GM23338 (cell line): ENCODE measurements around the gene TRAF4.

Experiments used
- CREB1 ChIP-seq: fragments of 250-450 bp; sonication (Bioruptor Pico); IDR thresholded peaks from 2 replicates; pipeline ENCODE4 v1.5.0; 2020; ENCODE audit warnings: low read depth, mild to moderate bottlenecking, moderate library complexity
- CTCF ChIP-seq, 2 experiments: fragments of 200-600 bp in 1 of 2; sonication (generic) in 1 of 2; conservative IDR thresholded peaks; 2 replicates each; pipeline versions ENCODE4 v1.5.1 to v1.6.1; 2016 to 2017; ENCODE audit warnings: antibody characterized with exemption in 2 of 2, low read depth in 2 of 2, mild to moderate bottlenecking in 2 of 2, moderate library complexity in 1 of 2
- ETS1 ChIP-seq: IDR thresholded peaks from 2 replicates; pipeline ENCODE4 v1.6.1; 2016; ENCODE audit warnings: antibody characterized with exemption
- EZH2 ChIP-seq: fragments of 200-600 bp; sonication (generic); IDR thresholded peaks from one replicate; pipeline ENCODE4 v1.8.0; 2017; ENCODE audit warnings: antibody characterized with exemption, mild to moderate bottlenecking, low read depth; ENCODE audit not compliant: unreplicated experiment
- EZH2phosphoT487 ChIP-seq: fragments of 200-600 bp; sonication (generic); IDR thresholded peaks from one replicate; pipeline ENCODE4 v1.8.1; 2018; ENCODE audit warnings: antibody characterized with exemption; ENCODE audit not compliant: unreplicated experiment
- JUNB ChIP-seq: IDR thresholded peaks from one replicate; pipeline ENCODE4 v1.6.1; 2016; ENCODE audit warnings: antibody characterized with exemption; ENCODE audit not compliant: unreplicated experiment
- NANOG ChIP-seq: IDR thresholded peaks from 2 replicates; pipeline ENCODE4 v1.6.1; 2016; ENCODE audit warnings: antibody characterized with exemption, borderline replicate concordance
- POLR2AphosphoS5 ChIP-seq: IDR thresholded peaks from 2 replicates; pipeline ENCODE4 v1.6.1; 2016; ENCODE audit warnings: antibody characterized with exemption, low read depth
- REST ChIP-seq: IDR thresholded peaks from one replicate; pipeline ENCODE4 v1.6.1; 2018; ENCODE audit warnings: antibody characterized with exemption; ENCODE audit not compliant: unreplicated experiment
- ZNF114 ChIP-seq: fragments of 250-450 bp; sonication (Bioruptor Pico); IDR thresholded peaks from 2 replicates; pipeline ENCODE4 v1.5.0; 2020; ENCODE audit warnings: mild to moderate bottlenecking, moderate library complexity
- ZNF462 ChIP-seq: fragments of 250-450 bp; sonication (Bioruptor Pico); IDR thresholded peaks from 2 replicates; pipeline ENCODE4 v1.5.0; 2020; ENCODE audit warnings: mild to moderate bottlenecking, moderate library complexity

GRCh38 chr17:28788100-28788499, 44.3 kb downstream of the TRAF4 start:
- TF ChIP-seq POLR2AphosphoS5 (no peak), CTCF (conservative IDR thresholded peaks at IDR 0.05; ENCODE audit: low read depth in 2 of 2) (no peak), EZH2phosphoT487 (no peak), EZH2 (no peak), REST (no peak), ETS1 (no peak), CREB1 (CRISPR knock-in tag) (no peak), ZNF114 (CRISPR knock-in tag) (no peak), NANOG (no peak), ZNF462 (CRISPR knock-in tag) (no peak), JUNB (no peak)
